ENCODE results near the gene CEACAM1. TPM values are rescaled to one million over a fixed set of nuclear protein-coding genes. Genes with fewer than 3 reads are reported as not detected.

Gene CEACAM1
- total RNA-seq, 1 experiment from 2014 or later: 7.1 TPM

DNA sequence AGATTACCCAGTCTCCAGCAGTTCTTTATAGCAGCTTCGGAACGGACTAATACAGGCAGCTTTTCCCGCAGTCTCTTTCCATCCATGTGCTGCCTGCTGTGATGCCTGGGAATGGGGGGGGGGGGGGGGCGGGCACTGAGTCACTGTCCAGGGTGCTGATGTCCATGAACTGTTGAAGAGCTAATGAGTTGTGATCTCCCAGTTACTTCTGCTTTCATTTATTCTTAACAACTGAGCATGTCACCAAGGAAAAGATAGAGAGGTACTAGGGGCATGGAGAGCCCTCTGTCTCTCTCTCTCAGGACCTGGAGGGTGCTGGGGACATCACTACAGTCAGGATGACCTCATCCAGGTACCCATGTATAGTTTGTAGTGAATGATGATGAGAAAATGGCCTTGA is 20.3 kb upstream of the CEACAM1 start:
- CTCF ChIA-PET: interaction anchor here (0.6 kb wide), 1 partner anchor 139 kb away, joined by 3 read pairs; no protein-coding TSS in a partner anchor
- H3K4me1 ChIP-seq: no peaks in the 10 kb centered on the region
- BruUV-seq (replicated peaks): no TSS peak
- Mint-ChIP-seq H3K4me3 (ENCODE audit: unreplicated experiment) (no peak overlapping the region), H3K36me3 (ENCODE audit: insufficient read depth, unreplicated experiment) (no peaks in the 10 kb centered on the region), H3K27me3 (ENCODE audit: insufficient read depth, unreplicated experiment) (no peaks in the 10 kb centered on the region), H3K9me3 (ENCODE audit: unreplicated experiment) (peaks cover 22% of the 10 kb centered on the region), H3K4me1 (ENCODE audit: low read depth, unreplicated experiment) (no peaks in the 10 kb centered on the region), H3K27ac (ENCODE audit: unreplicated experiment) (no peak overlapping the region)
- intact Hi-C loops (cut with micrococcal nuclease; ENCODE audit: unreplicated experiment): no loop called here
- H3K9me3 ChIP-seq: peaks cover 11% of the 10 kb centered on the region; the same call in 1 of the 2 replicates
- no peaks in the 10 kb centered on the region for H3K27me3 ChIP-seq (replicated peaks; ENCODE audit: control insufficient read depth, insufficient read depth, low read length)
- TF ChIP-seq CTCF (IDR thresholded peaks at IDR 0.05; ENCODE audit: insufficient read depth in 1 of 2, low read depth in 1 of 2, low read length in 1 of 2, severe bottlenecking in 1 of 2, unreplicated experiment in 1 of 2): no peak
- POLR2A ChIA-PET: interaction anchor here (0.6 kb wide), 1 partner anchor 1120 kb away, joined by 11 read pairs; no protein-coding TSS in a partner anchor
- H3K36me3 ChIP-seq (ENCODE audit: control insufficient read depth, insufficient read depth, low read length): no peaks in the 10 kb centered on the region
- no peak overlapping the region for H3K4me3 ChIP-seq (ENCODE audit: low read depth, low read length)
- DNase-seq: no peak

- intact Hi-C loops (cut with micrococcal nuclease; ENCODE audit: unreplicated experiment): no loop called here
- peaks cover 22% of the 10 kb centered on the region for H3K9me3 Mint-ChIP-seq (ENCODE audit: unreplicated experiment)
- H3K4me1 Mint-ChIP-seq (ENCODE audit: low read depth, unreplicated experiment): no peaks in the 10 kb centered on the region
- ChIA-PET POLR2A (no interaction called here), CTCF (no interaction called here)
- Histone ChIP-seq H3K36me3 (ENCODE audit: control insufficient read depth, insufficient read depth, low read length) (no peaks in the 10 kb centered on the region), H3K4me1 (no peaks in the 10 kb centered on the region), H3K27me3 (replicated peaks; ENCODE audit: control insufficient read depth, insufficient read depth, low read length) (no peaks in the 10 kb centered on the region), H3K9me3 (peaks cover 11% of the 10 kb centered on the region; the same call in 1 of the 2 replicates), H3K4me3 (ENCODE audit: low read depth, low read length) (no peak overlapping the region)
- TF ChIP-seq CTCF (IDR thresholded peaks at IDR 0.05; ENCODE audit: insufficient read depth in 1 of 2, low read depth in 1 of 2, low read length in 1 of 2, severe bottlenecking in 1 of 2, unreplicated experiment in 1 of 2): no peak
- H3K4me3 Mint-ChIP-seq (ENCODE audit: unreplicated experiment): no peak overlapping the region
- BruUV-seq (replicated peaks): no TSS peak
- DNase-seq: no peak
- H3K36me3 Mint-ChIP-seq (ENCODE audit: insufficient read depth, unreplicated experiment): no peaks in the 10 kb centered on the region
- H3K27me3 Mint-ChIP-seq (ENCODE audit: insufficient read depth, unreplicated experiment): no peaks in the 10 kb centered on the region
- H3K27ac Mint-ChIP-seq (ENCODE audit: unreplicated experiment): no peak overlapping the region
Observed at GRCh38 chr19:42547929-42548328, 19.6 kb upstream of the CEACAM1 start.

GRCh38 chr19:42546831-42547500 is 18.7 kb upstream of the CEACAM1 start:
- Mint-ChIP-seq H3K36me3 (ENCODE audit: insufficient read depth, unreplicated experiment) (no peaks in the 10 kb centered on the region), H3K9me3 (ENCODE audit: unreplicated experiment) (peaks cover 22% of the 10 kb centered on the region), H3K27me3 (ENCODE audit: insufficient read depth, unreplicated experiment) (no peaks in the 10 kb centered on the region), H3K4me1 (ENCODE audit: low read depth, unreplicated experiment) (peaks cover 1% of the 10 kb centered on the region), H3K4me3 (ENCODE audit: unreplicated experiment) (no peak overlapping the region), H3K27ac (ENCODE audit: unreplicated experiment) (no peak overlapping the region)
- no peak overlapping the region for H3K4me3 ChIP-seq (ENCODE audit: low read depth, low read length)
- CTCF ChIA-PET: no interaction called here
- DNase-seq: no peak
- peaks cover 11% of the 10 kb centered on the region; the same call in 1 of the 2 replicates for H3K9me3 ChIP-seq
- POLR2A ChIA-PET: no interaction called here
- H3K36me3 ChIP-seq (ENCODE audit: control insufficient read depth, insufficient read depth, low read length): no peaks in the 10 kb centered on the region
- no peaks in the 10 kb centered on the region for H3K4me1 ChIP-seq
- intact Hi-C loops (cut with micrococcal nuclease; ENCODE audit: unreplicated experiment): no loop called here
- H3K27me3 ChIP-seq (replicated peaks; ENCODE audit: control insufficient read depth, insufficient read depth, low read length): no peaks in the 10 kb centered on the region
- TF ChIP-seq CTCF (IDR thresholded peaks at IDR 0.05; ENCODE audit: insufficient read depth in 1 of 2, low read depth in 1 of 2, low read length in 1 of 2, severe bottlenecking in 1 of 2, unreplicated experiment in 1 of 2): no peak
- no TSS peak for BruUV-seq (replicated peaks)

Measured in Caco-2 (cell line).